ENCODE measurements around the gene NEDD4.
A peak's percentile ranks its signal among the peaks of the same experiment; 100 is the strongest.

GRCh38 chr15:55789066-55789660, 204.2 kb downstream of the NEDD4 start:
- TF ChIP-seq, protein P1, sequence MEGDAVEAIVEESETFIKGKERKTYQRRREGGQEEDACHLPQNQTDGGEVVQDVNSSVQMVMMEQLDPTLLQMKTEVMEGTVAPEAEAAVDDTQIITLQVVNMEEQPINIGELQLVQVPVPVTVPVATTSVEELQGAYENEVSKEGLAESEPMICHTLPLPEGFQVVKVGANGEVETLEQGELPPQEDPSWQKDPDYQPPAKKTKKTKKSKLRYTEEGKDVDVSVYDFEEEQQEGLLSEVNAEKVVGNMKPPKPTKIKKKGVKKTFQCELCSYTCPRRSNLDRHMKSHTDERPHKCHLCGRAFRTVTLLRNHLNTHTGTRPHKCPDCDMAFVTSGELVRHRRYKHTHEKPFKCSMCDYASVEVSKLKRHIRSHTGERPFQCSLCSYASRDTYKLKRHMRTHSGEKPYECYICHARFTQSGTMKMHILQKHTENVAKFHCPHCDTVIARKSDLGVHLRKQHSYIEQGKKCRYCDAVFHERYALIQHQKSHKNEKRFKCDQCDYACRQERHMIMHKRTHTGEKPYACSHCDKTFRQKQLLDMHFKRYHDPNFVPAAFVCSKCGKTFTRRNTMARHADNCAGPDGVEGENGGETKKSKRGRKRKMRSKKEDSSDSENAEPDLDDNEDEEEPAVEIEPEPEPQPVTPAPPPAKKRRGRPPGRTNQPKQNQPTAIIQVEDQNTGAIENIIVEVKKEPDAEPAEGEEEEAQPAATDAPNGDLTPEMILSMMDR (IDR thresholded peaks at IDR 0.05) = peak; percentile 26 to 58 (median 51)
- no peak for TF ChIP-seq POLR2A (IDR thresholded peaks at IDR 0.05)
